Karpas-422 (cell line): ENCODE data around the gene CD302. TPM values are rescaled to one million over a fixed set of nuclear protein-coding genes. Genes with fewer than 3 reads are reported as not detected.

Experiments
- DNase-seq: peaks from one replicate; pipeline ENCODE4 v3.0.0-alpha.2; 2015
- H2AFZ ChIP-seq: fragments of 200-600 bp; sonication (generic); 2 replicates; pipeline ENCODE4 v1.6.1; 2014; ENCODE audit warnings: antibody characterized with exemption, low read length, mixed read lengths
- H3K27ac ChIP-seq: fragments of 200-600 bp; sonication (generic); 2 replicates; pipeline ENCODE4 v1.5.1; 2014; ENCODE audit warnings: mild to moderate bottlenecking, low read length, moderate library complexity
- H3K27me3 ChIP-seq: fragments of 200-600 bp; sonication (generic); 2 replicates; pipeline ENCODE4 v1.6.1; 2014; ENCODE audit warnings: low read length, mixed read lengths
- H3K36me3 ChIP-seq: fragments of 200-600 bp; sonication (generic); 2 replicates; pipeline ENCODE4 v1.6.1; 2014; ENCODE audit warnings: low read length, mixed read lengths; ENCODE audit not compliant: insufficient read depth
- H3K4me1 ChIP-seq: fragments of 200-600 bp; sonication (generic); 2 replicates; pipeline ENCODE4 v1.6.1; 2014; ENCODE audit warnings: mild to moderate bottlenecking, low read length, mixed read lengths
- H3K4me2 ChIP-seq: fragments of 200-600 bp; sonication (generic); 2 replicates; pipeline ENCODE4 v1.6.1; 2014; ENCODE audit warnings: low read length, low read depth, mild to moderate bottlenecking; ENCODE audit not compliant: poor library complexity, severe bottlenecking
- H3K4me3 ChIP-seq: fragments of 200-600 bp; sonication (generic); 2 replicates; pipeline ENCODE4 v1.5.1; 2014; ENCODE audit warnings: mild to moderate bottlenecking, antibody characterized with exemption, low read length, mixed read lengths
- H3K79me2 ChIP-seq: fragments of 200-600 bp; sonication (generic); 2 replicates; pipeline ENCODE4 v1.6.1; 2014; ENCODE audit warnings: mild to moderate bottlenecking, low read length, mixed read lengths
- H3K9ac ChIP-seq: fragments of 200-600 bp; sonication (generic); 2 replicates; pipeline ENCODE4 v1.6.0; 2014; ENCODE audit warnings: low read length
- H3K9me2 ChIP-seq: fragments of 200-600 bp; sonication (generic), shearing (Covaris generic); replicated peaks from 2 replicates; pipeline ENCODE4 v1.6.0; 2014; ENCODE audit warnings: mild to moderate bottlenecking, low read length, moderate library complexity; ENCODE audit not compliant: insufficient read depth
- H3K9me3 ChIP-seq: fragments of 300-700, 200-600 bp; sonication (generic); 2 replicates; pipeline ENCODE4 v1.6.1; 2014; ENCODE audit warnings: low read length, mixed read lengths
- H4K20me1 ChIP-seq: fragments of 200-600 bp; sonication (generic); 2 replicates; pipeline ENCODE4 v1.6.1; 2014; ENCODE audit warnings: mild to moderate bottlenecking, antibody characterized with exemption, low read length, low read depth; ENCODE audit not compliant: insufficient read depth
- total RNA-seq: library from RNA; depleted of rRNA; stranded (reverse); fragments of >200 nt; shearing (Covaris generic); gene quantifications from 2 replicates; pipeline ENCODE4 v1.2.3, GENCODE V29; 2014; ENCODE audit warnings: low replicate concordance

Gene CD302
- total RNA-seq, 1 experiment from 2014 or later: not detected

- Histone ChIP-seq H3K27me3 (no peaks in the 10 kb centered on the region), H3K9ac (no peak overlapping the region), H3K4me2 (no peak overlapping the region), H2AFZ (no peak overlapping the region), H3K27ac (no peak overlapping the region), H4K20me1 (no peaks in the 10 kb centered on the region), H3K4me3 (no peak overlapping the region), H3K79me2 (no peaks in the 10 kb centered on the region), H3K9me3 (no peaks in the 10 kb centered on the region), H3K9me2 (no peaks in the 10 kb centered on the region), H3K36me3 (no peaks in the 10 kb centered on the region), H3K4me1 (no peaks in the 10 kb centered on the region)
- no peak for DNase-seq
Observed at GRCh38 chr2:159802673-159803072, 4.7 kb upstream of the CD302 start.

- Histone ChIP-seq H3K4me3 (no peak overlapping the region), H3K9me3 (no peaks in the 10 kb centered on the region), H3K27me3 (no peaks in the 10 kb centered on the region), H3K27ac (no peak overlapping the region), H2AFZ (no peak overlapping the region), H3K4me1 (no peaks in the 10 kb centered on the region), H3K36me3 (no peaks in the 10 kb centered on the region), H3K4me2 (no peak overlapping the region), H3K79me2 (no peaks in the 10 kb centered on the region), H3K9me2 (no peaks in the 10 kb centered on the region), H3K9ac (no peak overlapping the region), H4K20me1 (no peaks in the 10 kb centered on the region)
- no peak for DNase-seq
Observed at GRCh38 chr2:159799833-159800232, 1.8 kb upstream of the CD302 start.

- no peak overlapping the region for H2AFZ ChIP-seq
- no peak overlapping the region for H3K9ac ChIP-seq
- no peak overlapping the region for H3K4me3 ChIP-seq
- H3K36me3 ChIP-seq: no peaks in the 10 kb centered on the region
- no peak overlapping the region for H3K27ac ChIP-seq
- H3K9me3 ChIP-seq: no peaks in the 10 kb centered on the region
- no peaks in the 10 kb centered on the region for H4K20me1 ChIP-seq
- no peaks in the 10 kb centered on the region for H3K9me2 ChIP-seq
- no peaks in the 10 kb centered on the region for H3K27me3 ChIP-seq
- no peaks in the 10 kb centered on the region for H3K79me2 ChIP-seq
- DNase-seq: no peak
- no peak overlapping the region for H3K4me2 ChIP-seq
- no peaks in the 10 kb centered on the region for H3K4me1 ChIP-seq
Observed at GRCh38 chr2:159798376-159798725, 343 bp upstream of the CD302 start.

GRCh38 chr2:159797225-159797542 lies 824 bp downstream of the CD302 start:
- H4K20me1 ChIP-seq: no peaks in the 10 kb centered on the region
- no peaks in the 10 kb centered on the region for H3K36me3 ChIP-seq
- no peak overlapping the region for H3K9ac ChIP-seq
- no peaks in the 10 kb centered on the region for H3K4me1 ChIP-seq
- H3K9me3 ChIP-seq: no peaks in the 10 kb centered on the region
- H3K9me2 ChIP-seq: no peaks in the 10 kb centered on the region
- H3K4me3 ChIP-seq: no peak overlapping the region
- no peak overlapping the region for H3K27ac ChIP-seq
- no peak overlapping the region for H3K4me2 ChIP-seq
- no peak for DNase-seq
- H2AFZ ChIP-seq: no peak overlapping the region
- H3K27me3 ChIP-seq: no peaks in the 10 kb centered on the region
- no peaks in the 10 kb centered on the region for H3K79me2 ChIP-seq

- Histone ChIP-seq H3K36me3 (no peaks in the 10 kb centered on the region), H3K9me3 (no peaks in the 10 kb centered on the region), H3K27ac (no peak overlapping the region), H3K79me2 (no peaks in the 10 kb centered on the region), H2AFZ (no peak overlapping the region), H3K27me3 (no peaks in the 10 kb centered on the region), H3K4me3 (no peak overlapping the region), H4K20me1 (no peaks in the 10 kb centered on the region), H3K9ac (no peak overlapping the region), H3K9me2 (no peaks in the 10 kb centered on the region), H3K4me2 (no peak overlapping the region), H3K4me1 (no peaks in the 10 kb centered on the region)
- DNase-seq: no peak
Observed at GRCh38 chr2:159795841-159796690, 1.9 kb downstream of the CD302 start.

- H3K9me3 ChIP-seq: no peaks in the 10 kb centered on the region
- H3K9ac ChIP-seq: no peak overlapping the region
- H3K27ac ChIP-seq: no peak overlapping the region
- H3K27me3 ChIP-seq: no peaks in the 10 kb centered on the region
- H4K20me1 ChIP-seq: no peaks in the 10 kb centered on the region
- H3K79me2 ChIP-seq: no peaks in the 10 kb centered on the region
- H3K9me2 ChIP-seq: no peaks in the 10 kb centered on the region
- H2AFZ ChIP-seq: no peak overlapping the region
- no peaks in the 10 kb centered on the region for H3K36me3 ChIP-seq
- no peak overlapping the region for H3K4me2 ChIP-seq
- no peaks in the 10 kb centered on the region for H3K4me1 ChIP-seq
- DNase-seq: no peak
- H3K4me3 ChIP-seq: no peak overlapping the region
Observed at GRCh38 chr2:159793326-159793725, 4.7 kb downstream of the CD302 start.

GRCh38 chr2:159792599-159792998 lies 5.4 kb downstream of the CD302 start:
- no peak for DNase-seq
- H3K9ac ChIP-seq: no peak overlapping the region
- no peak overlapping the region for H3K27ac ChIP-seq
- no peaks in the 10 kb centered on the region for H3K9me3 ChIP-seq
- H3K27me3 ChIP-seq: no peaks in the 10 kb centered on the region
- no peaks in the 10 kb centered on the region for H3K36me3 ChIP-seq
- H4K20me1 ChIP-seq: no peaks in the 10 kb centered on the region
- H3K79me2 ChIP-seq: no peaks in the 10 kb centered on the region
- no peak overlapping the region for H3K4me2 ChIP-seq
- no peaks in the 10 kb centered on the region for H3K4me1 ChIP-seq
- H2AFZ ChIP-seq: no peak overlapping the region
- H3K9me2 ChIP-seq: no peaks in the 10 kb centered on the region
- H3K4me3 ChIP-seq: no peak overlapping the region

GRCh38 chr2:159792036-159792435 lies 6.0 kb downstream of the CD302 start:
- Histone ChIP-seq H3K4me2 (no peak overlapping the region), H4K20me1 (no peaks in the 10 kb centered on the region), H2AFZ (no peak overlapping the region)

More at GRCh38 chr2:159792036-159792435, 6.0 kb downstream of the CD302 start:
- H3K9ac ChIP-seq: no peak overlapping the region
- DNase-seq: no peak
- no peak overlapping the region for H3K27ac ChIP-seq
- no peaks in the 10 kb centered on the region for H3K27me3 ChIP-seq
- H3K9me2 ChIP-seq: no peaks in the 10 kb centered on the region
- no peaks in the 10 kb centered on the region for H3K36me3 ChIP-seq
- no peak overlapping the region for H3K4me3 ChIP-seq
- H3K9me3 ChIP-seq: no peaks in the 10 kb centered on the region
- no peaks in the 10 kb centered on the region for H3K4me1 ChIP-seq
- no peaks in the 10 kb centered on the region for H3K79me2 ChIP-seq
